AG10803 (cell line): Measurements from ENCODE around the gene CRIM1.

Experiments used
- DNase-seq: peaks from one replicate; pipeline ENCODE4 v3.0.0; 2010; ENCODE audit warnings: low read depth
- H3K4me3 ChIP-seq: 2 replicates; pipeline ENCODE4 v1.5.1; 2011; ENCODE audit warnings: mild to moderate bottlenecking, low read length, control low read depth
- CTCF ChIP-seq: conservative IDR thresholded peaks from 2 replicates; pipeline ENCODE4 v1.5.1; 2011; ENCODE audit warnings: mild to moderate bottlenecking, low read length, control low read depth, inconsistent platforms

CRIM1 gene

DNA sequence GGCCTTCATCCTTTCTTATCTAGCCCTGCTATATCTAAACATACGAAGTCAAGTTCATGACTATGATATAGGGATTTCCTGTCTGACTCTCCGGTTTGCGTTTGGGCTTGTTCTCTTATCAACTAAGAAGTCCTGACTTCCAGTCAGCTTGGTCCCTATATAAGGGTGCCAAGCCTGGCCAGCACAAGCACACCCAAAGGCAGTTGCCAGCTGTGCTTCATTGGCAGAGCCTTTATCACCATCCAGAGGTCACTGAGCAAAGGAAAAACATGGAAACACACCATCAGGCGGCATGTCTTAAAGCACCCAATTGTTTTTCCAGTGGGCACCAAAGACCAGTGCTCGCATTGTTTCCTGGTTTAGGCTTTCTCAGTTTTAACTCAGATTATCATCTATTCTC is 169.7 kb downstream of the CRIM1 start:
- no peak overlapping the region for H3K4me3 ChIP-seq
- DNase-seq: no peak
- TF ChIP-seq CTCF: no peak

DNA sequence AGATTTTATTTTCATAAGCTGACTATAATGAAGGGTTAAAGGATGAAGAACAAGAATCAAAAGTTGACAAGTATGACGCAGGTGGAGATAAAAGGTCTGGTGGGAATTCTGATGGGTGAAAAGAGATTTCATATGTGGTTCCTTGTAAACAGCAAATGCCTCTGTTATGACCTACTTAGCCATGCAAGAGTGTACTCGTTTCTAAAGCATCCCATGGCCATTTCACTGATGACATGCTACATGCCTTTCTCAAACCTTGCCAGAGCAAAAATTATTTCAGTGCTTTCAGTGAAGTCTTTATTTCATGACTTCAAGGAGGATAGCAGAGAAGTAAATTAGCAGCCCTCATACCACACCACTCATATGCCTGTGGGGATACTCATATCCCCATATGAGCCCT is 170.6 kb downstream of the CRIM1 start:
- TF ChIP-seq CTCF: no peak
- H3K4me3 ChIP-seq: no peak overlapping the region
- peak; percentile 59 for DNase-seq

GRCh38 chr2:36528274-36528673 is 172.7 kb downstream of the CRIM1 start:
- no peak overlapping the region for H3K4me3 ChIP-seq
- no peak for TF ChIP-seq CTCF
- no peak for DNase-seq

- H3K4me3 ChIP-seq: no peak overlapping the region
- TF ChIP-seq CTCF: no peak
- no peak for DNase-seq
Observed at GRCh38 chr2:36528766-36529392, 173.3 kb downstream of the CRIM1 start.

DNA sequence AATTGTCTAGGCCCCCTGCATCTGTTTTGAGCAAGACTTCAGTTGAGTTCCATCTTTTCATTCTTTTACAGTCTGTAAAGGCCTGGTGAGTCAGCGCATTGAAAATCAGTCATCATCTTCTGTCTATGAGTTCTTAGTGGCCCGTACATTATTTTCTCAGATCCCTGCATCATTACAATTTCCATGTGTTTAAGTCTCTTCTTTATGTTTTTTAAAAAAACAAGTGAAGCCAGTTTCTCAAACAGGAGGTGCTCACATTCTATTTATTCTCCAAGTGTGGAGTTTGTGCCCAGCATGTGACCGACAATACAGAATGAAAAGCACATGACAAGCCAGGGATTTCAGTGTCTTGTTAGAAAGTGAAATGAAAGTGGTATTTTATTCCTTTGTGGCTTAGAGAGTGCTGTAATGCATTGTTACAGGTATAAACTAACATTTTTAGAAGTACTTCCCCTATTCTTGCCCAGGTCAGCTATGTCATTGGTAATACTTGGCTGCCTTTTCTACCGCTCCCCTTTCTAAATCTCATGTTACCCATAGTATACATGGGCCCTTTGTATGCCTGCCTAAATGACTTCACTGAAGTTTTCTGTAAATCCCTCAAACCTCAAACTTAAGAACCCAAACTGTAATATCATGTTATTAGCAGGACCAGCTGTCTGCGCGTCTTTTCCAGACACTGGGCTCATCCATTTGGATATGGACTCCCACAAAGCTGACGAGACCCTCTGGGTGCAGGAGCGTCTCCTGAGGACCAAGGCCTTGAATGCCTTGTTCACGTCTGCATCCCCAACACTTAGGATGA is 174.8 kb downstream of the CRIM1 start:
- H3K4me3 ChIP-seq: no peak overlapping the region
- TF ChIP-seq CTCF: no peak
- peak; percentile 77 for DNase-seq

GRCh38 chr2:36530983-36531354 is 175.4 kb downstream of the CRIM1 start:
- DNase-seq: peak; percentile 66
- TF ChIP-seq CTCF: peak; percentile 23; the same call in 1 of the 2 replicates
- no peak overlapping the region for H3K4me3 ChIP-seq

- no peak for DNase-seq
- no peak for TF ChIP-seq CTCF
Observed at GRCh38 chr2:36534275-36534799, 178.8 kb downstream of the CRIM1 start.

More at GRCh38 chr2:36534275-36534799, 178.8 kb downstream of the CRIM1 start:
- no peak overlapping the region for H3K4me3 ChIP-seq
